B cell (primary cell): ENCODE measurements around the gene NRAP. TPM values are rescaled to one million over a fixed set of nuclear protein-coding genes. Genes with fewer than 3 reads are reported as not detected.

Source experiments
- ATAC-seq: fragments of 200-7000 bp; cut with Tn5 transposase; one replicate; pipeline ENCODE4 v1.10.0; 2021; ENCODE audit warnings: low read depth, mild to moderate bottlenecking, moderate number of reproducible peaks, moderate library complexity
- CTCF ChIA-PET: fragments of 350-600 bp; sonication (Branson Sonifier 250); formaldehyde crosslinking; loops from one replicate; lab custom pipeline; 2021; ENCODE audit warnings: antibody characterized with exemption, inconsistent platforms; lab: Charles Lee
- POLR2A ChIA-PET: fragments of 350-600 bp; sonication (Branson Sonifier 250); formaldehyde crosslinking; loops from one replicate; lab custom pipeline; 2021; ENCODE audit warnings: antibody characterized with exemption; lab: Charles Lee
- DNase-seq: peaks from one replicate; pipeline ENCODE4 v3.0.0; 2013
- H2AFZ ChIP-seq: 2 replicates; pipeline ENCODE4 v1.6.1; 2012; ENCODE audit warnings: mild to moderate bottlenecking, low read depth, low read length; ENCODE audit not compliant: insufficient read depth, poor library complexity, severe bottlenecking
- H3K27ac ChIP-seq, 2 donors: 1 replicate in 1 of 2; 2 replicates in 1 of 2; pipeline ENCODE4 v1.5.1; 2012 to 2013; ENCODE audit warnings: low read length in 2 of 2, mild to moderate bottlenecking in 2 of 2, moderate library complexity in 1 of 2
- H3K27me3 ChIP-seq, 4 experiments: fragments of 200-600 bp in 1 of 4; sonication (generic) in 1 of 4; replicated peaks in 1 of 4; 1 replicate in 2 of 4; 2 replicates in 2 of 4; pipeline versions ENCODE4 v1.6.1 to v1.7.0; 2013 to 2016; ENCODE audit warnings: low read length in 3 of 4, mild to moderate bottlenecking in 2 of 4, mixed read lengths in 1 of 4, moderate library complexity in 1 of 4; ENCODE audit not compliant: insufficient read depth in 4 of 4, control insufficient read depth in 3 of 4; ENCODE audit errors: control extremely low read depth in 1 of 4
- H3K36me3 ChIP-seq, 2 experiments: replicated peaks in 1 of 2; 1 replicate in 1 of 2; 2 replicates in 1 of 2; pipeline versions ENCODE4 v1.6.1 to v1.7.1; 2013; ENCODE audit warnings: low read length in 1 of 2; ENCODE audit not compliant: insufficient read depth in 2 of 2, control insufficient read depth in 1 of 2; ENCODE audit errors: control extremely low read depth in 1 of 2, extremely low read depth in 1 of 2
- H3K4me1 ChIP-seq, 2 donors: fragments of 200-600 bp in 1 of 2; sonication (generic) in 1 of 2; 1 replicate in 1 of 2; 2 replicates in 1 of 2; pipeline versions ENCODE4 v1.5.1 to v1.6.1; 2013 to 2017; ENCODE audit warnings: low read length in 2 of 2; ENCODE audit not compliant: control insufficient read depth in 2 of 2, insufficient read depth in 2 of 2
- H3K4me2 ChIP-seq: replicated peaks from 2 replicates; pipeline ENCODE3; 2012; ENCODE audit warnings: mild to moderate bottlenecking, low read depth, low read length; ENCODE audit not compliant: poor library complexity, severe bottlenecking
- H3K4me3 ChIP-seq, 5 experiments: fragments of 200-600 bp in 1 of 5; sonication (generic) in 1 of 5; 1 replicate in 3 of 5; 2 replicates in 2 of 5; pipeline versions ENCODE4 v1.5.1 to v1.7.0; 2011 to 2016; ENCODE audit warnings: low read length in 4 of 5, mild to moderate bottlenecking in 4 of 5, low read depth in 2 of 5, control low read depth in 1 of 5, moderate library complexity in 1 of 5; ENCODE audit not compliant: insufficient read depth in 1 of 5; ENCODE audit errors: control extremely low read depth in 1 of 5, extremely low read depth in 1 of 5
- H3K79me2 ChIP-seq: fragments of 200-600 bp; sonication (generic); one replicate; pipeline ENCODE4 v1.6.0; 2016; ENCODE audit warnings: low read length; ENCODE audit not compliant: control insufficient read depth, insufficient read depth
- H3K9ac ChIP-seq: fragments of 200-600 bp; sonication (generic); 2 replicates; pipeline ENCODE4 v1.6.1; 2017; ENCODE audit warnings: mild to moderate bottlenecking, low read length, moderate library complexity
- H3K9me3 ChIP-seq, 3 donors: one replicate each; pipeline versions ENCODE4 v1.6.1 to v1.7.1; 2013; ENCODE audit warnings: low read length in 2 of 3; ENCODE audit not compliant: control insufficient read depth in 2 of 3, insufficient read depth in 1 of 3; ENCODE audit errors: control extremely low read depth in 1 of 3
- H4K20me1 ChIP-seq: 2 replicates; pipeline ENCODE4 v1.6.0; 2012; ENCODE audit warnings: mild to moderate bottlenecking, low read length; ENCODE audit not compliant: insufficient read depth, control insufficient read depth, poor library complexity, severe bottlenecking
- H3K27ac Mint-ChIP-seq: one replicate; pipeline ENCODE4 v1.8.0; 2021; ENCODE audit warnings: mixed read lengths
- H3K27me3 Mint-ChIP-seq: one replicate; pipeline ENCODE4 v1.8.0; 2021; ENCODE audit warnings: mixed read lengths
- H3K4me1 Mint-ChIP-seq: one replicate; pipeline ENCODE4 v1.8.0; 2021; ENCODE audit warnings: mixed read lengths
- H3K4me3 Mint-ChIP-seq: one replicate; pipeline ENCODE4 v1.8.0; 2021; ENCODE audit warnings: mixed read lengths
- H3K9me3 Mint-ChIP-seq: one replicate; pipeline ENCODE4 v1.8.0; 2022; ENCODE audit warnings: mixed read lengths; ENCODE audit not compliant: insufficient read depth
- CTCF ChIP-seq: fragments of 200-600 bp; IDR thresholded peaks from one replicate; pipeline ENCODE4 v1.8.0; 2022; ENCODE audit warnings: antibody characterized with exemption, mild to moderate bottlenecking
- EZH2 ChIP-seq: IDR thresholded peaks from 2 replicates; pipeline ENCODE4 v1.6.1; 2012; ENCODE audit warnings: borderline replicate concordance, low read depth, mild to moderate bottlenecking, moderate library complexity, low read length; ENCODE audit not compliant: insufficient read depth, poor library complexity, severe bottlenecking
- WGBS: methylation state at CpG from one replicate; pipeline ENCODE4 v1.1.5; 2013; ENCODE audit warnings: missing lambda C conversion rate; ENCODE audit not compliant: insufficient coverage; 5-methylcytosine and 5-hydroxymethylcytosine counted together
- intact Hi-C: fragments of 100-400 bp; cut with micrococcal nuclease; formaldehyde crosslinking; loops from one replicate; pipeline ENCODE4 v1.10.0; 2022
- polyA plus RNA-seq: library from polyadenylated mRNA; depleted of rRNA; stranded (reverse); fragments of >200 nt; gene quantifications from 2 replicates; pipeline ENCODE4 v1.2.3, GENCODE V29; 2012
- total RNA-seq, 2 donors: library from RNA; stranded (reverse); fragments of 120-200 nt in 1 of 2; gene quantifications; 1 replicate in 1 of 2; 2 replicates in 1 of 2; pipeline versions ENCODE4 v1.2.3 to v1.2.4, GENCODE V29; 2013 to 2022

NRAP gene
- total and polyA plus RNA-seq, 2 donors (not counting 1 experiment from before 2014, with no cell fraction given): not detected

GRCh38 chr10:113650172-113650571 is 13.7 kb downstream of the NRAP start:
- no peak overlapping the region for H3K9ac ChIP-seq
- ATAC-seq (no peak), DNase-seq (no peak)
- H3K9me3 ChIP-seq: no peaks in the 10 kb centered on the region
- no peak overlapping the region for H3K4me2 ChIP-seq
- no peaks in the 10 kb centered on the region for H3K9me3 Mint-ChIP-seq
- no peaks in the 10 kb centered on the region for H3K79me2 ChIP-seq
- H3K27ac Mint-ChIP-seq: no peak overlapping the region
- no peaks in the 10 kb centered on the region for H3K36me3 ChIP-seq
- CTCF ChIA-PET: no interaction called here
- no peaks in the 10 kb centered on the region for H3K4me1 Mint-ChIP-seq
- H3K4me3 ChIP-seq: no peak overlapping the region
- peaks cover 42% of the 10 kb centered on the region for H3K27me3 Mint-ChIP-seq
- POLR2A ChIA-PET: no interaction called here
- H3K4me3 Mint-ChIP-seq: no peak overlapping the region
- H4K20me1 ChIP-seq: no peaks in the 10 kb centered on the region
- WGBS: 100% methylated on average over 2 of the region's 2 CpGs
- no peaks in the 10 kb centered on the region for H3K27me3 ChIP-seq
- H2AFZ ChIP-seq: no peak overlapping the region
- intact Hi-C loops: no loop called here
- no peak overlapping the region for H3K27ac ChIP-seq
- no peak for TF ChIP-seq CTCF
- TF ChIP-seq EZH2: no peak
- no peaks in the 10 kb centered on the region for H3K4me1 ChIP-seq

- Histone ChIP-seq H2AFZ (no peak overlapping the region), H3K9me3 (no peaks in the 10 kb centered on the region), H4K20me1 (no peaks in the 10 kb centered on the region), H3K27ac (no peak overlapping the region), H3K79me2 (no peaks in the 10 kb centered on the region), H3K36me3 (no peaks in the 10 kb centered on the region), H3K9ac (no peak overlapping the region), H3K4me2 (no peak overlapping the region), H3K27me3 (no peaks in the 10 kb centered on the region), H3K4me3 (no peak overlapping the region), H3K4me1 (no peaks in the 10 kb centered on the region)
- Mint-ChIP-seq H3K4me3 (no peak overlapping the region), H3K27ac (no peak overlapping the region), H3K9me3 (no peaks in the 10 kb centered on the region), H3K4me1 (no peaks in the 10 kb centered on the region), H3K27me3 (peaks cover 34% of the 10 kb centered on the region)
- intact Hi-C loops: no loop called here
- ChIA-PET POLR2A (no interaction called here), CTCF (no interaction called here)
- TF ChIP-seq EZH2 (no peak), CTCF (no peak)
- DNase-seq (no peak), ATAC-seq (no peak)
- WGBS: 100% methylated on average over 2 of the region's 3 CpGs
Measured at GRCh38 chr10:113648478-113648877, 15.4 kb downstream of the NRAP start.
